Neural progenitor cell (in vitro differentiated cells): ENCODE data around the gene GABRG3. TPM values are rescaled to one million over a fixed set of nuclear protein-coding genes. Genes with fewer than 3 reads are reported as not detected.

Experiments
- DNase-seq: peaks from one replicate; pipeline ENCODE4 v3.0.0-alpha.2; 2016; ENCODE audit warnings: low spot score
- H2AFZ ChIP-seq: fragments of 200-600 bp; sonication (generic); replicated peaks from 2 replicates; pipeline ENCODE4 v1.6.1; 2016; ENCODE audit warnings: antibody characterized with exemption
- H3F3A ChIP-seq: fragments of 200-600 bp; sonication (generic); 2 replicates; pipeline ENCODE4 v1.6.1; 2016; ENCODE audit warnings: antibody characterized with exemption, low read depth
- H3K27ac ChIP-seq: fragments of 200-600 bp; sonication (generic); 2 replicates; pipeline ENCODE4 v1.5.1; 2016; ENCODE audit warnings: mild to moderate bottlenecking
- H3K27me3 ChIP-seq: fragments of 200-600 bp; sonication (generic); 2 replicates; pipeline ENCODE4 v1.6.1; 2016; ENCODE audit warnings: mild to moderate bottlenecking, moderate library complexity
- H3K36me3 ChIP-seq: fragments of 200-600 bp; sonication (generic); 2 replicates; pipeline ENCODE4 v1.5.1; 2016
- H3K4me1 ChIP-seq: fragments of 200-600 bp; sonication (generic); 2 replicates; pipeline ENCODE4 v1.6.1; 2016; ENCODE audit warnings: mixed run types
- H3K4me2 ChIP-seq: fragments of 200-600 bp; sonication (generic); 2 replicates; pipeline ENCODE4 v1.6.1; 2016
- H3K4me3 ChIP-seq: fragments of 200-600 bp; sonication (generic); 2 replicates; pipeline ENCODE4 v1.5.1; 2016
- H3K79me2 ChIP-seq: fragments of 200-600 bp; sonication (generic); 2 replicates; pipeline ENCODE4 v1.6.1; 2016; ENCODE audit warnings: low read depth
- H3K9ac ChIP-seq: fragments of 200-600 bp; sonication (generic); 2 replicates; pipeline ENCODE4 v1.6.1; 2016
- H3K9me3 ChIP-seq: fragments of 200-600 bp; sonication (generic); 2 replicates; pipeline ENCODE4 v1.5.1; 2016; ENCODE audit warnings: low read depth
- H4K20me1 ChIP-seq: fragments of 200-600 bp; sonication (generic); 2 replicates; pipeline ENCODE4 v1.6.1; 2016; ENCODE audit warnings: low read depth
- H3K27ac Mint-ChIP-seq: 3 replicates; pipeline ENCODE4 v1.8.0; 2021; ENCODE audit warnings: mixed read lengths
- H3K27me3 Mint-ChIP-seq: 2 replicates; pipeline ENCODE4 v1.8.0; 2022; ENCODE audit warnings: low read depth, mild to moderate bottlenecking, inconsistent platforms, moderate library complexity, mixed read lengths; ENCODE audit not compliant: insufficient read depth
- H3K36me3 Mint-ChIP-seq: 3 replicates; pipeline ENCODE4 v1.8.0; 2021; ENCODE audit warnings: mixed read lengths
- H3K4me1 Mint-ChIP-seq: 3 replicates; pipeline ENCODE4 v1.8.0; 2021; ENCODE audit warnings: mixed read lengths
- H3K4me3 Mint-ChIP-seq: 3 replicates; pipeline ENCODE4 v1.8.0; 2021; ENCODE audit warnings: mild to moderate bottlenecking, moderate library complexity, mixed read lengths
- H3K9me3 Mint-ChIP-seq: 3 replicates; pipeline ENCODE4 v1.8.0; 2020; ENCODE audit warnings: mixed read lengths
- EZH2 ChIP-seq: fragments of 200-600 bp; sonication (generic); IDR thresholded peaks from 2 replicates; pipeline ENCODE4 v1.6.1; 2017; ENCODE audit warnings: antibody characterized with exemption, mild to moderate bottlenecking, moderate library complexity
- EZH2phosphoT487 ChIP-seq: fragments of 200-600 bp; sonication (generic); IDR thresholded peaks from 2 replicates; pipeline ENCODE4 v1.6.1; 2017; ENCODE audit warnings: antibody characterized with exemption
- total RNA-seq: library from RNA; depleted of rRNA; stranded (reverse); fragments of >200 nt; gene quantifications from 2 replicates; pipeline ENCODE4 v1.2.3, GENCODE V29; 2015; ENCODE audit warnings: low replicate concordance
- TF ChIP-seq, protein P1 (sequence below): fragments of 200-600 bp; sonication (generic); IDR thresholded peaks from 2 replicates; pipeline ENCODE4 v1.5.1; 2017; ENCODE audit warnings: antibody characterized with exemption, mild to moderate bottlenecking

Gene GABRG3
- total RNA-seq, 1 donor from 2014 or later = 3.4 TPM

- no peak overlapping the region for H3K4me3 Mint-ChIP-seq
- Histone ChIP-seq H3K79me2 (no peaks in the 10 kb centered on the region), H3K9ac (no peak overlapping the region), H3K4me2 (no peak overlapping the region), H3K4me3 (no peak overlapping the region), H3K36me3 (no peaks in the 10 kb centered on the region), H3K9me3 (no peaks in the 10 kb centered on the region), H3K27ac (no peak overlapping the region), H3K4me1 (peaks cover 16% of the 10 kb centered on the region), H3K27me3 (no peaks in the 10 kb centered on the region), H2AFZ (no peak overlapping the region), H3F3A (no peaks in the 10 kb centered on the region), H4K20me1 (no peaks in the 10 kb centered on the region)
- TF ChIP-seq EZH2 = no peak
- TF ChIP-seq, protein P1, sequence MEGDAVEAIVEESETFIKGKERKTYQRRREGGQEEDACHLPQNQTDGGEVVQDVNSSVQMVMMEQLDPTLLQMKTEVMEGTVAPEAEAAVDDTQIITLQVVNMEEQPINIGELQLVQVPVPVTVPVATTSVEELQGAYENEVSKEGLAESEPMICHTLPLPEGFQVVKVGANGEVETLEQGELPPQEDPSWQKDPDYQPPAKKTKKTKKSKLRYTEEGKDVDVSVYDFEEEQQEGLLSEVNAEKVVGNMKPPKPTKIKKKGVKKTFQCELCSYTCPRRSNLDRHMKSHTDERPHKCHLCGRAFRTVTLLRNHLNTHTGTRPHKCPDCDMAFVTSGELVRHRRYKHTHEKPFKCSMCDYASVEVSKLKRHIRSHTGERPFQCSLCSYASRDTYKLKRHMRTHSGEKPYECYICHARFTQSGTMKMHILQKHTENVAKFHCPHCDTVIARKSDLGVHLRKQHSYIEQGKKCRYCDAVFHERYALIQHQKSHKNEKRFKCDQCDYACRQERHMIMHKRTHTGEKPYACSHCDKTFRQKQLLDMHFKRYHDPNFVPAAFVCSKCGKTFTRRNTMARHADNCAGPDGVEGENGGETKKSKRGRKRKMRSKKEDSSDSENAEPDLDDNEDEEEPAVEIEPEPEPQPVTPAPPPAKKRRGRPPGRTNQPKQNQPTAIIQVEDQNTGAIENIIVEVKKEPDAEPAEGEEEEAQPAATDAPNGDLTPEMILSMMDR = no peak
- no peak for TF ChIP-seq EZH2phosphoT487
- H3K9me3 Mint-ChIP-seq = no peaks in the 10 kb centered on the region
- DNase-seq = no peak
- no peaks in the 10 kb centered on the region for H3K27me3 Mint-ChIP-seq
- H3K4me1 Mint-ChIP-seq = peaks cover 22% of the 10 kb centered on the region
- H3K36me3 Mint-ChIP-seq = peaks cover 2% of the 10 kb centered on the region
- no peak overlapping the region for H3K27ac Mint-ChIP-seq
These were observed 370.9 kb downstream of the GABRG3 start for GRCh38 chr15:27341780-27342343.

GRCh38 chr15:27342991-27343390, 372.0 kb downstream of the GABRG3 start:
- Histone ChIP-seq H3K4me1 (peaks cover 16% of the 10 kb centered on the region), H3K79me2 (no peaks in the 10 kb centered on the region), H2AFZ (peak overlapping the region; percentile 51), H3K27ac (no peak overlapping the region), H3K9ac (no peak overlapping the region), H3F3A (no peaks in the 10 kb centered on the region), H3K27me3 (no peaks in the 10 kb centered on the region), H3K4me2 (peak overlapping the region; percentile 38), H3K4me3 (no peak overlapping the region), H3K9me3 (no peaks in the 10 kb centered on the region), H4K20me1 (no peaks in the 10 kb centered on the region), H3K36me3 (no peaks in the 10 kb centered on the region)
- H3K9me3 Mint-ChIP-seq = no peaks in the 10 kb centered on the region
- no peak overlapping the region for H3K4me3 Mint-ChIP-seq
- no peaks in the 10 kb centered on the region for H3K27me3 Mint-ChIP-seq
- DNase-seq = peak; percentile 50
- TF ChIP-seq, protein P1 = no peak
- TF ChIP-seq EZH2 (no peak), EZH2phosphoT487 (no peak)
- H3K27ac Mint-ChIP-seq = no peak overlapping the region
- peaks cover 2% of the 10 kb centered on the region for H3K36me3 Mint-ChIP-seq
- H3K4me1 Mint-ChIP-seq = peaks cover 22% of the 10 kb centered on the region

GRCh38 chr15:27352136-27352535, 381.2 kb downstream of the GABRG3 start:
- Mint-ChIP-seq H3K27me3 (peaks cover 4% of the 10 kb centered on the region), H3K4me3 (no peak overlapping the region), H3K36me3 (no peaks in the 10 kb centered on the region), H3K4me1 (no peaks in the 10 kb centered on the region), H3K9me3 (no peaks in the 10 kb centered on the region), H3K27ac (no peak overlapping the region)
- no peak overlapping the region for H3K27ac ChIP-seq
- H3K36me3 ChIP-seq = no peaks in the 10 kb centered on the region
- no peak overlapping the region for H3K9ac ChIP-seq
- peaks cover 8% of the 10 kb centered on the region for H3F3A ChIP-seq
- no peaks in the 10 kb centered on the region for H4K20me1 ChIP-seq
- TF ChIP-seq EZH2 (no peak), EZH2phosphoT487 (no peak)
- TF ChIP-seq, protein P1 = no peak
- H2AFZ ChIP-seq = no peak overlapping the region
- no peak overlapping the region for H3K4me3 ChIP-seq
- H3K4me2 ChIP-seq = no peak overlapping the region
- H3K4me1 ChIP-seq = no peaks in the 10 kb centered on the region
- no peaks in the 10 kb centered on the region for H3K9me3 ChIP-seq
- no peak for DNase-seq
- H3K27me3 ChIP-seq = no peaks in the 10 kb centered on the region
- H3K79me2 ChIP-seq = no peaks in the 10 kb centered on the region
